ENCODE results near the gene POU2AF1. TPM values are rescaled to one million over a fixed set of nuclear protein-coding genes. Genes with fewer than 3 reads are reported as not detected.

The POU2AF1 gene, protein sequence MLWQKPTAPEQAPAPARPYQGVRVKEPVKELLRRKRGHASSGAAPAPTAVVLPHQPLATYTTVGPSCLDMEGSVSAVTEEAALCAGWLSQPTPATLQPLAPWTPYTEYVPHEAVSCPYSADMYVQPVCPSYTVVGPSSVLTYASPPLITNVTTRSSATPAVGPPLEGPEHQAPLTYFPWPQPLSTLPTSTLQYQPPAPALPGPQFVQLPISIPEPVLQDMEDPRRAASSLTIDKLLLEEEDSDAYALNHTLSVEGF
- total RNA-seq = not detected in 2 replicates

DNA sequence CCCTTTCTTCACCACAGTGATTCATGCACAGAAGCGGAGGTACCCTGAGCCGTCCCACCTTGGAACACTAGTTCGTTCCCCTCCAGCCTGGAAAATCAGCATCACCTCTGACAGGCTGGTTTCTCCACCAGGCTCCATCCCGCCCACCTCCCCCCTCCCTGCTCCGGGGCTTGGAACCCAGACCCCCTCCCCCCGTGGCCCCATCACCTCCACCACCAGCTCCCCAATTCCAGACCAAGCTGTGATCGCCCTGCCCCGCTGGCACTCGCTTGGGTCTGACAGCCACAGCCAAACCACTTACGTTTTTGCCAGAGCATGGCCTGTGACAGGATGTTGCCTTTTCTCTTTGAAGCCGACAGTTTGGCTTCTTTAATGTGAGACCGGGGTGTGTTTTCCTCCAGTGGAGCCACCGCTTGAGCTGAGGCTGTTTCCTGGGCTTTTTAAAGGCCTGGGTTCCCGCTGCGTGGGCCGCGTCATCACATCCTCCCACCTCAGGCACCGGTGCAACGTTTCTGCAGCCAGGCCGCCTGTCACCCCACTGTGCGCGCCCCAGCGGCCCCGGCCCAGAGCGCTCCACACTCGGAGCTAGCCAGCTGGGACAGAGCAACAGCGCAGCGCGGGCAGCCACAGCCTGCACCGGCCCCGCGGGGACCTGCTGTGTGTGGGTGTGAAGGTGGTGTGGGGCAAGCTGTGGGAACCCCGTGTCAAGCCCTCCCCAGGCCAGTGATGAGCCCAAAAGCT lies at the start of gene POU2AF1:
Gene POU2AF1 (minus strand): TSS at position 415 of the 741 bp plus-strand sequence. CDS start 98 bp downstream, at position 317.

Other genes starting within 250 kb of the POU2AF1 start
- gene POU2AF2, start 133.6 kb downstream of the POU2AF1 start, total RNA-seq = not detected in 2 replicates
- gene POU2AF3, start 80.7 kb downstream of the POU2AF1 start, total RNA-seq = not detected in 2 replicates
- not detected in 2 replicates for gene BTG4, start 133.1 kb upstream of the POU2AF1 start, total RNA-seq
- not detected in 2 replicates for gene HOATZ, start 135.5 kb upstream of the POU2AF1 start, total RNA-seq
- gene LAYN, start 161.4 kb upstream of the POU2AF1 start, total RNA-seq = 146 and 171 TPM in 2 replicates
- gene SIK2, start 223.2 kb upstream of the POU2AF1 start, total RNA-seq = 11.3 and 13.0 TPM in 2 replicates